Neutrophil (primary cell): ENCODE measurements around the gene FAM171A2.
"Not testable (repeated sequence)": the region's sequence is repeated elsewhere in the genome, so short reads cannot be mapped to it uniquely, and the experiment has no call there.

Experiments used
- H3K27ac ChIP-seq: fragments of 200-600 bp; sonication (generic); 2 replicates; pipeline ENCODE4 v1.5.1; 2016; ENCODE audit warnings: mild to moderate bottlenecking, moderate library complexity
- H3K27me3 ChIP-seq: fragments of 200-600 bp; sonication (generic); 2 replicates; pipeline ENCODE4 v1.6.0; 2016; ENCODE audit warnings: mild to moderate bottlenecking
- H3K36me3 ChIP-seq: fragments of 200-600 bp; sonication (generic); 2 replicates; pipeline ENCODE4 v1.5.1; 2017
- H3K4me1 ChIP-seq, 2 experiments: fragments of 200-600 bp in 1 of 2; sonication (generic) in 1 of 2; 1 replicate in 1 of 2; 2 replicates in 1 of 2; pipeline versions ENCODE4 v1.5.1 to v1.6.1; 2013 to 2016; ENCODE audit warnings: low read depth in 1 of 2, low read length in 1 of 2, mild to moderate bottlenecking in 1 of 2, moderate library complexity in 1 of 2; ENCODE audit not compliant: control insufficient read depth in 1 of 2, insufficient read depth in 1 of 2
- H3K4me3 ChIP-seq, 2 experiments: fragments of 200-600 bp in 1 of 2; sonication (generic) in 1 of 2; 1 replicate in 1 of 2; 2 replicates in 1 of 2; pipeline ENCODE4 v1.5.1; 2013 to 2016; ENCODE audit warnings: low read depth in 1 of 2, low read length in 1 of 2, mild to moderate bottlenecking in 1 of 2, moderate library complexity in 1 of 2
- H3K9me3 ChIP-seq: fragments of 200-600 bp; sonication (generic); 2 replicates; pipeline ENCODE4 v1.5.1; 2016
- TF ChIP-seq, protein P1 (sequence below): fragments of 200-600 bp; sonication (generic); IDR thresholded peaks from 2 replicates; pipeline ENCODE4 v1.5.1; 2016; ENCODE audit warnings: antibody characterized with exemption

FAM171A2 gene

GRCh38 chr17:44334315-44334714 lies 29.3 kb downstream of the FAM171A2 start:
- no peaks in the 10 kb centered on the region for H3K27me3 ChIP-seq

DNA sequence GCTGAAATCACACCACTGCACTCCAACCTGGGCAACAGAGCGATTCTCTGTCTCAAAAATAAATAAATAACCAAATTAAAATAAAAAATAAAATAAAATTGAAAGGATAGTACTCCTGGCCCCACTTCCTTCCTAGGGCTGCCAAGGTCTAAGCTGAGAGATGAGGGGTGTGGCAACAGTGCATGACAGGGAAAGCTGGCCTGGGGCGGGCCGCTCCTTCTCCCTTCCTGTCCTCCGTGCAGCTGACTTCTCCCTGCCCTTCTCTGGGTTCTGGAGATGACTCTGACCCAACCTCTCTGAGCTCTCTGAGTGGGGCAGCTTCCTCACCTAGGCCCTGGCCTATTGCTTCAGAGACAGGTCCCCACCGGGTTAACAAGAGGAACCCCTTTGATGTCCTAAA lies 30.3 kb downstream of the FAM171A2 start:
- TF ChIP-seq, protein P1, sequence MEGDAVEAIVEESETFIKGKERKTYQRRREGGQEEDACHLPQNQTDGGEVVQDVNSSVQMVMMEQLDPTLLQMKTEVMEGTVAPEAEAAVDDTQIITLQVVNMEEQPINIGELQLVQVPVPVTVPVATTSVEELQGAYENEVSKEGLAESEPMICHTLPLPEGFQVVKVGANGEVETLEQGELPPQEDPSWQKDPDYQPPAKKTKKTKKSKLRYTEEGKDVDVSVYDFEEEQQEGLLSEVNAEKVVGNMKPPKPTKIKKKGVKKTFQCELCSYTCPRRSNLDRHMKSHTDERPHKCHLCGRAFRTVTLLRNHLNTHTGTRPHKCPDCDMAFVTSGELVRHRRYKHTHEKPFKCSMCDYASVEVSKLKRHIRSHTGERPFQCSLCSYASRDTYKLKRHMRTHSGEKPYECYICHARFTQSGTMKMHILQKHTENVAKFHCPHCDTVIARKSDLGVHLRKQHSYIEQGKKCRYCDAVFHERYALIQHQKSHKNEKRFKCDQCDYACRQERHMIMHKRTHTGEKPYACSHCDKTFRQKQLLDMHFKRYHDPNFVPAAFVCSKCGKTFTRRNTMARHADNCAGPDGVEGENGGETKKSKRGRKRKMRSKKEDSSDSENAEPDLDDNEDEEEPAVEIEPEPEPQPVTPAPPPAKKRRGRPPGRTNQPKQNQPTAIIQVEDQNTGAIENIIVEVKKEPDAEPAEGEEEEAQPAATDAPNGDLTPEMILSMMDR: no peak
- peak overlapping the region in 1 of 2 experiments; percentile 43 for H3K4me3 ChIP-seq
- H3K9me3 ChIP-seq: no peaks in the 10 kb centered on the region
- no peaks in the 10 kb centered on the region for H3K27me3 ChIP-seq
- H3K27ac ChIP-seq: peak overlapping the region; percentile 86
- H3K4me1 ChIP-seq: peaks cover 70 to 74% of the 10 kb centered on the region in 2 experiments
- H3K36me3 ChIP-seq: no peaks in the 10 kb centered on the region

More at GRCh38 chr17:44334315-44334714, 29.3 kb downstream of the FAM171A2 start:
- no peaks in the 10 kb centered on the region for H3K9me3 ChIP-seq
- peaks cover 80 to 84% of the 10 kb centered on the region in 2 experiments for H3K4me1 ChIP-seq
- H3K27ac ChIP-seq: peak overlapping the region; percentile 86
- peak overlapping the region in 1 of 2 experiments; percentile 43 for H3K4me3 ChIP-seq
- TF ChIP-seq, protein P1: no peak
- H3K36me3 ChIP-seq: no peaks in the 10 kb centered on the region

- peak overlapping the region in 1 of 2 experiments; percentile 43 for H3K4me3 ChIP-seq
- H3K27ac ChIP-seq: peak overlapping the region; percentile 86
- peaks cover 71 to 76% of the 10 kb centered on the region in 2 experiments for H3K4me1 ChIP-seq
- TF ChIP-seq, protein P1: peak; percentile 78
- no peaks in the 10 kb centered on the region for H3K36me3 ChIP-seq
- H3K9me3 ChIP-seq: no peaks in the 10 kb centered on the region
- H3K27me3 ChIP-seq: no peaks in the 10 kb centered on the region
Measured at GRCh38 chr17:44331249-44331760, 32.3 kb downstream of the FAM171A2 start.

DNA sequence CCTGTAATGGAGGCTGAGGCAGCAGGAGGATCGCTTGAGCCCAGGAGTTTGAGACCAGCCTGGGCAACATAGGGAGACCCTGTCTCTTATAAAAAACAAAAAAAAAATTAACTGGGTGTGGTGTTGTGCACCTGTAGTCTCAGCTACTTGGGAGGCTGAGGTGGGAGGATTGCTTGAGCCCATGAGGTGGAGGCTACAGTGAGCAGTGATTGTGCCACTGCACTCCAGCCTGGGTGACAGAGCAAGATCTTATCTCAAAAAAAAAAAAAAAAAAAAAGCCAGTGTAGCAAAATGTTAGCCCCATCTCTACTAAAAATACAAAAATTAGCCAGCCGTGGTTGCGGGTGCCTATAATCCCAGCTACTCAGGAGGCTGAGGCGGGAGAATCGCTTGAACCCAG lies 33.4 kb downstream of the FAM171A2 start:
- not testable (repeated sequence) for H3K4me3 ChIP-seq, H3K27ac ChIP-seq, H3K36me3 ChIP-seq, H3K9me3 ChIP-seq, H3K27me3 ChIP-seq
- peaks cover 71 to 76% of the 10 kb centered on the region in 2 experiments for H3K4me1 ChIP-seq

DNA sequence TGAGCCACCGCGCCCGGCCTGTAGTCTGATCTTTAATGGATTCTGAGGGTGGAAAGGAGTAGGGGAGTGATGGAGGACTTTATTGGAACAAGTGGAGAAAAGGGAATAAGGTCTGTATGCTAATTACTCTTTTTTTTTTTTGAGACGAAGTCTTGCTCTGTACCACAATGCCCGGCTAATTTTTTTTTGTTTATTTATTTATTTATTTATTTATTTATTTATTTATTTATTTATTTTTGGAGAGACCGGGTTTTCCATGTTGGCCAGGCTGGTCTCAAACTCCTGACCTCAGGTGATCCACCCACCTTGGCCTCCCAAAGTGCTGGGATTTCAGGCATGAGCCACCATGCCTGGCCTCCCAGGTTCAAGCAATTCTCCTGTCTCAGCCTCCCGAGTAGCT lies 34.1 kb downstream of the FAM171A2 start:
- not testable (repeated sequence) for H3K27ac ChIP-seq, H3K27me3 ChIP-seq, H3K4me3 ChIP-seq, H3K9me3 ChIP-seq, H3K36me3 ChIP-seq
- H3K4me1 ChIP-seq: peaks cover 69 to 74% of the 10 kb centered on the region in 2 experiments

DNA sequence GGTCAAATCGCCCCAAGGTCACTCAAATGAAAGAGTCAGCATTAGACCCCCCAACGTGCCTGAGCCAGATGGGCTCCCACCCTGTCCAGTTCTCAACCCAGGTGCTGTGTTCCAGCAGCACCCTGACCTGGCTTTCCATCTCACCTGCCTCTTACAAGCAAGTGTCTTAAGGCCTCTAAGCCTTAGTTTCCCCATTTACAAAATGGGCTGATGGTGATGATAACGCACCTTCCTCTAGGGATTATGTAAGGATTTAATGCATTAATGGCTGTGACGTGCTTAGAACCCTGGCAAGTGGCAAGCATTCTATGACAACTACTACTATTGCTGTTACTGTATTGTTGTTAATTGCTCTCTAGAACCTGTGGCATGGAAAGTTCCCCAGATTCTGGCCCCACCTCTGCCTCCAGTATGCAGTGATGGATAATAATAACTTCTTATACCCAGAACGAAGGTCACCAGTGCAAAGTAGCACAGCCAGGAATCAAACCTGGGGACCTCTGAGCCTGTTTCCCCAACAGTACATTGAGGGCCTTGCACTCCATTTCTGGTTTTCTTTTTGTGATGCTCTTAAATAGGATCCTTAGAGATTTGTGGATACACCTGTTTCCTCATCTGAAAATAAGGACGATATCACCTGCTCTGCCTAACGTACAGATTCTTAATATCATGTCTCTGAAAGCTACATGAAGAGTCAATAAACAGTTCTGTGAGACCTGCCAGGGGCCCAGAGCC lies 35.8 kb downstream of the FAM171A2 start:
- Histone ChIP-seq H3K4me3 (no peak overlapping the region), H3K4me1 (peaks cover 62 to 66% of the 10 kb centered on the region in 2 experiments), H3K27me3 (no peaks in the 10 kb centered on the region), H3K27ac (no peak overlapping the region), H3K9me3 (no peaks in the 10 kb centered on the region), H3K36me3 (no peaks in the 10 kb centered on the region)
- TF ChIP-seq, protein P1: no peak
